GM12891 (cell line): ENCODE results near the gene DIP2C.

ENCODE experiments used
- PAX5 ChIP-seq: IDR thresholded peaks from 2 replicates; pipeline ENCODE4 v1.6.1; 2011; ENCODE audit warnings: low read length, moderate library complexity, mild to moderate bottlenecking; ENCODE audit not compliant: insufficient read depth, severe bottlenecking
- POLR2A ChIP-seq: IDR thresholded peaks from 2 replicates; pipeline ENCODE4 v1.6.1; 2011; ENCODE audit warnings: low read depth, low read length, control low read depth
- POLR2AphosphoS5 ChIP-seq: IDR thresholded peaks from 2 replicates; pipeline ENCODE4 v1.6.1; 2011; ENCODE audit warnings: low read depth, low read length, control low read depth

- no peak for TF ChIP-seq POLR2A
- no peak for TF ChIP-seq POLR2AphosphoS5
- TF ChIP-seq PAX5, result no peak
Measured at GRCh38 chr10:392705-393037, 296.8 kb downstream of the DIP2C start.
